ENCODE results near the gene FAM200C.

Gene FAM200C

GRCh38 chr5:160366230-160366629, 33.6 kb downstream of the FAM200C start:
- DNase-seq, result no peak

GRCh38 chr5:160363660-160364395, 36.0 kb downstream of the FAM200C start:
- DNase-seq, result no peak

- no peak for DNase-seq
Observed at GRCh38 chr5:160363211-160363610, 36.6 kb downstream of the FAM200C start.

GRCh38 chr5:160361624-160362228, 38.1 kb downstream of the FAM200C start:
- no peak for DNase-seq

GRCh38 chr5:160360310-160360709, 39.5 kb downstream of the FAM200C start:
- DNase-seq, result no peak

GRCh38 chr5:160359816-160360215, 40.0 kb downstream of the FAM200C start:
- no peak for DNase-seq

- no peak for DNase-seq
Observed at GRCh38 chr5:160359242-160359641, 40.6 kb downstream of the FAM200C start.

- DNase-seq, result no peak
Observed at GRCh38 chr5:160357861-160358411, 41.9 kb downstream of the FAM200C start.

- DNase-seq, result no peak
Observed at GRCh38 chr5:160357394-160357793, 42.5 kb downstream of the FAM200C start.

GRCh38 chr5:160356550-160357347, 43.1 kb downstream of the FAM200C start:
- no peak for DNase-seq

GRCh38 chr5:160354666-160355065, 45.2 kb downstream of the FAM200C start:
- no peak for DNase-seq

- no peak for DNase-seq
Observed at GRCh38 chr5:160353379-160353778, 46.5 kb downstream of the FAM200C start.

- DNase-seq, result no peak
Observed at GRCh38 chr5:160352308-160352707, 47.5 kb downstream of the FAM200C start.

- no peak for DNase-seq
Observed at GRCh38 chr5:160349935-160350303, 49.9 kb downstream of the FAM200C start.

GRCh38 chr5:160349249-160349934, 50.5 kb downstream of the FAM200C start:
- no peak for DNase-seq

GRCh38 chr5:160348080-160348479, 51.8 kb downstream of the FAM200C start:
- no peak for DNase-seq

- no peak for DNase-seq
Observed at GRCh38 chr5:160347448-160347847, 52.4 kb downstream of the FAM200C start.

Data from stimulated activated CD4-positive, alpha-beta T cell treated with anti-CD3 and anti-CD28 coated beads, Interleukin-2, amount 100 ng/mL, for 24 hours (primary cell).